Osteoblast (primary cell): ENCODE measurements around the gene CASZ1. TPM values are rescaled to one million over a fixed set of nuclear protein-coding genes. Genes with fewer than 3 reads are reported as not detected.

ENCODE experiments used
- DNase-seq: peaks from one replicate; pipeline ENCODE4 v3.0.0; 2011; ENCODE audit warnings: low spot score, mixed read lengths; ENCODE audit not compliant: insufficient read length; ENCODE audit errors: missing footprints
- H2AFZ ChIP-seq: 2 replicates; pipeline ENCODE4 v1.6.0; 2011; ENCODE audit warnings: mild to moderate bottlenecking, low read length
- H3K27ac ChIP-seq: 2 replicates; pipeline ENCODE4 v1.5.1; 2011; ENCODE audit warnings: mild to moderate bottlenecking, low read depth, low read length, moderate library complexity
- H3K27me3 ChIP-seq: 2 replicates; pipeline ENCODE4 v1.6.0; 2012; ENCODE audit warnings: mild to moderate bottlenecking, control low read depth, inconsistent platforms, low read length, moderate library complexity; ENCODE audit not compliant: insufficient read depth
- H3K36me3 ChIP-seq: 2 replicates; pipeline ENCODE4 v1.5.1; 2011; ENCODE audit warnings: mild to moderate bottlenecking, low read length, control low read depth, moderate library complexity; ENCODE audit not compliant: insufficient read depth
- H3K4me1 ChIP-seq: 2 replicates; pipeline ENCODE4 v1.5.1; 2011; ENCODE audit warnings: mild to moderate bottlenecking, low read length, control low read depth, moderate library complexity; ENCODE audit not compliant: insufficient read depth
- H3K4me2 ChIP-seq: 2 replicates; pipeline ENCODE4 v1.6.0; 2011; ENCODE audit warnings: mild to moderate bottlenecking, low read length; ENCODE audit not compliant: insufficient read depth
- H3K4me3 ChIP-seq: fragments of 200-600 bp; sonication (generic); 3 replicates; pipeline ENCODE4 v1.5.1; 2012; ENCODE audit warnings: mild to moderate bottlenecking, low read length, inconsistent platforms; ENCODE audit not compliant: insufficient read depth
- H3K79me2 ChIP-seq: 2 replicates; pipeline ENCODE4 v1.6.0; 2012; ENCODE audit warnings: mild to moderate bottlenecking, low read length, control low read depth, inconsistent platforms; ENCODE audit not compliant: insufficient read depth
- H3K9me3 ChIP-seq: 2 replicates; pipeline ENCODE4 v1.5.1; 2011; ENCODE audit warnings: low read depth, low read length, control low read depth
- H4K20me1 ChIP-seq: 2 replicates; pipeline ENCODE4 v1.6.0; 2012; ENCODE audit warnings: mild to moderate bottlenecking, low read length, control low read depth; ENCODE audit not compliant: insufficient read depth
- CTCF ChIP-seq: IDR thresholded peaks from 2 replicates; pipeline ENCODE4 v1.5.1; 2011; ENCODE audit warnings: mild to moderate bottlenecking, low read depth, low read length, moderate library complexity; ENCODE audit errors: extremely low read depth
- total RNA-seq: library from RNA; depleted of rRNA; stranded (reverse); fragments of >200 nt; gene quantifications from 2 replicates; pipeline ENCODE4 v1.2.3, GENCODE V29; 2012

CASZ1 gene
- total RNA-seq, 1 donor = 0.36 TPM

GRCh38 chr1:10744654-10745238 lies 51.7 kb downstream of the CASZ1 start:
- Histone ChIP-seq H4K20me1 (no peaks in the 10 kb centered on the region), H3K27ac (no peak overlapping the region), H3K36me3 (no peaks in the 10 kb centered on the region), H3K27me3 (peaks cover 30% of the 10 kb centered on the region), H2AFZ (no peak overlapping the region), H3K4me2 (no peak overlapping the region), H3K9me3 (no peaks in the 10 kb centered on the region), H3K4me3 (no peak overlapping the region), H3K79me2 (no peaks in the 10 kb centered on the region), H3K4me1 (no peaks in the 10 kb centered on the region)
- no peak for TF ChIP-seq CTCF
- DNase-seq = no peak

GRCh38 chr1:10744029-10744428 lies 52.4 kb downstream of the CASZ1 start:
- no peaks in the 10 kb centered on the region for H3K36me3 ChIP-seq
- H3K79me2 ChIP-seq = no peaks in the 10 kb centered on the region
- no peaks in the 10 kb centered on the region for H4K20me1 ChIP-seq
- no peak overlapping the region for H3K4me3 ChIP-seq
- H3K9me3 ChIP-seq = no peaks in the 10 kb centered on the region
- no peak overlapping the region for H3K4me2 ChIP-seq
- H2AFZ ChIP-seq = no peak overlapping the region
- no peak overlapping the region for H3K27ac ChIP-seq
- no peak for TF ChIP-seq CTCF
- DNase-seq = no peak
- peaks cover 30% of the 10 kb centered on the region for H3K27me3 ChIP-seq
- no peaks in the 10 kb centered on the region for H3K4me1 ChIP-seq

GRCh38 chr1:10741696-10742095 lies 54.8 kb downstream of the CASZ1 start:
- Histone ChIP-seq H4K20me1 (no peaks in the 10 kb centered on the region), H2AFZ (no peak overlapping the region), H3K27me3 (peaks cover 26% of the 10 kb centered on the region), H3K9me3 (no peaks in the 10 kb centered on the region), H3K4me2 (no peak overlapping the region), H3K4me3 (no peak overlapping the region), H3K36me3 (no peaks in the 10 kb centered on the region), H3K79me2 (no peaks in the 10 kb centered on the region), H3K4me1 (no peaks in the 10 kb centered on the region), H3K27ac (no peak overlapping the region)
- TF ChIP-seq CTCF = no peak
- DNase-seq = no peak

- H3K4me1 ChIP-seq = no peaks in the 10 kb centered on the region
- H3K4me2 ChIP-seq = no peak overlapping the region
- no peak for DNase-seq
- TF ChIP-seq CTCF = no peak
- H3K27ac ChIP-seq = no peak overlapping the region
- no peaks in the 10 kb centered on the region for H4K20me1 ChIP-seq
- H2AFZ ChIP-seq = no peak overlapping the region
- H3K79me2 ChIP-seq = no peaks in the 10 kb centered on the region
- H3K27me3 ChIP-seq = peaks cover 36% of the 10 kb centered on the region
- no peak overlapping the region for H3K4me3 ChIP-seq
- H3K36me3 ChIP-seq = no peaks in the 10 kb centered on the region
- no peaks in the 10 kb centered on the region for H3K9me3 ChIP-seq
Measured at GRCh38 chr1:10740123-10740522, 56.3 kb downstream of the CASZ1 start.
